Fibroblast of the aortic adventitia (primary cell): ENCODE data around the gene CENPV. TPM values are rescaled to one million over a fixed set of nuclear protein-coding genes. Genes with fewer than 3 reads are reported as not detected.

Source experiments
- total RNA-seq: library from RNA; depleted of rRNA; stranded (reverse); fragments of >200 nt; gene quantifications from 2 replicates; pipeline ENCODE4 v1.2.3, GENCODE V29; 2012; ENCODE audit warnings: low replicate concordance

CENPV gene
- total RNA-seq, 1 donor, result 10.2 TPM

Other genes with a start within 250 kb of the CENPV start
- 117 and 139 TPM in 2 replicates for gene NCOR1, start 137.9 kb downstream of the CENPV start, total RNA-seq
- gene PIGL, start 136.3 kb downstream of the CENPV start, total RNA-seq, result 13.8 and 23.3 TPM in 2 replicates
- 773 and 1,074 TPM in 2 replicates for gene UBB, start 27.6 kb upstream of the CENPV start, total RNA-seq
- 5.3 and 45.3 TPM in 2 replicates for gene TRPV2, start 62.1 kb upstream of the CENPV start, total RNA-seq
- gene LRRC75A, start 138.7 kb upstream of the CENPV start, total RNA-seq, result 3.6 and 6.1 TPM in 2 replicates
- 10.3 and 18.2 TPM in 2 replicates for gene ZNF287, start 215.7 kb upstream of the CENPV start, total RNA-seq